HEK293T (cell line): ENCODE data around the gene EPHX1.

Experiments used
- CTCF ChIA-PET: fragments of 350-600 bp; formaldehyde crosslinking; extraction: SDS; loops from one replicate; lab custom pipeline; 2021; ENCODE audit warnings: antibody characterized with exemption, inconsistent platforms; lab: Yijun Ruan, JAX
- POLR2A ChIA-PET: fragments of 350-600 bp; formaldehyde crosslinking; extraction: SDS; loops from one replicate; lab custom pipeline; 2020; ENCODE audit warnings: antibody characterized with exemption, inconsistent platforms; lab: Yijun Ruan, JAX
- DNase-seq: peaks from one replicate; pipeline ENCODE4 v3.0.0; 2012; ENCODE audit warnings: mixed read lengths; ENCODE audit errors: extremely low spot score
- ARNT ChIP-seq: fragments of 450-650 bp; IDR thresholded peaks from 2 replicates; pipeline ENCODE4 v1.6.1; 2017; ENCODE audit warnings: mild to moderate bottlenecking
- BHLHE40 ChIP-seq: fragments of 450-650 bp; IDR thresholded peaks from 2 replicates; pipeline ENCODE4 v1.6.1; 2016; ENCODE audit warnings: mild to moderate bottlenecking, moderate library complexity, borderline replicate concordance
- CTBP1 ChIP-seq: fragments of 450-650 bp; IDR thresholded peaks from 2 replicates; pipeline ENCODE4 v1.6.1; 2016; ENCODE audit warnings: borderline replicate concordance
- ELF4 ChIP-seq: fragments of 450-650 bp; IDR thresholded peaks from 2 replicates; pipeline ENCODE4 v1.6.1; 2017; ENCODE audit warnings: antibody characterized with exemption
- FOXA1 ChIP-seq: fragments of 450-650 bp; IDR thresholded peaks from 2 replicates; pipeline ENCODE4 v1.6.1; 2016; ENCODE audit warnings: mild to moderate bottlenecking
- FOXK2 ChIP-seq: fragments of 450-650 bp; IDR thresholded peaks from 2 replicates; pipeline ENCODE4 v1.6.1; 2016; ENCODE audit warnings: mild to moderate bottlenecking
- FOXM1 ChIP-seq: fragments of 450-650 bp; IDR thresholded peaks from 2 replicates; pipeline ENCODE4 v1.6.1; 2017; ENCODE audit warnings: mild to moderate bottlenecking, borderline replicate concordance
- HDGF ChIP-seq: fragments of 450-650 bp; IDR thresholded peaks from 2 replicates; pipeline ENCODE4 v1.6.1; 2017; ENCODE audit warnings: antibody characterized with exemption, borderline replicate concordance
- L3MBTL2 ChIP-seq: fragments of 450-650 bp; conservative IDR thresholded peaks from 2 replicates; pipeline ENCODE4 v1.6.1; 2016; ENCODE audit warnings: mild to moderate bottlenecking
- LEF1 ChIP-seq: fragments of 450-650 bp; IDR thresholded peaks from 2 replicates; pipeline ENCODE4 v1.6.1; 2017; ENCODE audit warnings: mild to moderate bottlenecking, borderline replicate concordance
- NFRKB ChIP-seq: fragments of 450-650 bp; IDR thresholded peaks from 2 replicates; pipeline ENCODE4 v1.6.1; 2016; ENCODE audit warnings: mild to moderate bottlenecking, moderate library complexity
- SP1 ChIP-seq: fragments of 450-650 bp; IDR thresholded peaks from 2 replicates; pipeline ENCODE4 v1.6.1; 2017
- SUZ12 ChIP-seq: fragments of 450-650 bp; IDR thresholded peaks from 2 replicates; pipeline ENCODE4 v1.6.1; 2016; ENCODE audit warnings: mild to moderate bottlenecking
- TARDBP ChIP-seq: fragments of 450-650 bp; IDR thresholded peaks from 2 replicates; pipeline ENCODE4 v1.6.1; 2016
- ZNF384 ChIP-seq: fragments of 450-650 bp; IDR thresholded peaks from 2 replicates; pipeline ENCODE4 v1.6.1; 2016
- TF ChIP-seq, protein P1 (sequence below): fragments of 450-650 bp; IDR thresholded peaks from 2 replicates; pipeline ENCODE4 v1.6.1; 2016

EPHX1 gene

DNA sequence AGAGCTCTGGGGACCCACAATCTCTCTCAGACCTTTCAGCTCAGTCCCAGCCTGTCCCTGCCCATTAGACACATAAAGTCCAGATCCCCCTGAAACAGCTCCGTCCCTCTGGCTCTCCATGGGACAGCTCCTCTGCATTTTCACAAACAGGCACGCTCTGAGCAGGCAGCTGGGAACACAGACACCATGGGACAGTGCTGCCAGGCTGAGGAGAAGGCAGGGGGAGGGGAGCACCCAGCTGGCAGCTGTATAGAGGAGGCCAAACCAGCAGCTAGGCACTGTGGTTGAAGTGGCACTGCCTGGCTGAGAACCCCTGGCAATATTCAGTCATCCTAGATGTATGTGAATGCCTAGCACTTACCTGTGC, 70.3 kb downstream of the EPHX1 start:
- DNase-seq: no peak
- ChIA-PET POLR2A (interaction anchor here (0.6 to 3.9 kb wide), 5 partner anchors 21 to 440 kb away, joined by 3 to 39 read pairs (median 3); partner anchors contain the start of gene PYCR2), CTCF (interaction anchor here (0.8 to 1.0 kb wide), 2 partner anchors 69 to 108 kb away, joined by 3 to 4 read pairs; no protein-coding TSS in a partner anchor)
- TF ChIP-seq SP1 (no peak), ZNF384 (no peak), NFRKB (no peak), LEF1 (no peak), FOXM1 (no peak), ELF4 (no peak), ARNT (no peak), FOXK2 (no peak), CTBP1 (no peak), HDGF (no peak), FOXA1 (no peak), SUZ12 (no peak), BHLHE40 (no peak), TARDBP (no peak), L3MBTL2 (no peak)
- TF ChIP-seq, protein P1, sequence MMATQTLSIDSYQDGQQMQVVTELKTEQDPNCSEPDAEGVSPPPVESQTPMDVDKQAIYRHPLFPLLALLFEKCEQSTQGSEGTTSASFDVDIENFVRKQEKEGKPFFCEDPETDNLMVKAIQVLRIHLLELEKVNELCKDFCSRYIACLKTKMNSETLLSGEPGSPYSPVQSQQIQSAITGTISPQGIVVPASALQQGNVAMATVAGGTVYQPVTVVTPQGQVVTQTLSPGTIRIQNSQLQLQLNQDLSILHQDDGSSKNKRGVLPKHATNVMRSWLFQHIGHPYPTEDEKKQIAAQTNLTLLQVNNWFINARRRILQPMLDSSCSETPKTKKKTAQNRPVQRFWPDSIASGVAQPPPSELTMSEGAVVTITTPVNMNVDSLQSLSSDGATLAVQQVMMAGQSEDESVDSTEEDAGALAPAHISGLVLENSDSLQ: no peak

DNA sequence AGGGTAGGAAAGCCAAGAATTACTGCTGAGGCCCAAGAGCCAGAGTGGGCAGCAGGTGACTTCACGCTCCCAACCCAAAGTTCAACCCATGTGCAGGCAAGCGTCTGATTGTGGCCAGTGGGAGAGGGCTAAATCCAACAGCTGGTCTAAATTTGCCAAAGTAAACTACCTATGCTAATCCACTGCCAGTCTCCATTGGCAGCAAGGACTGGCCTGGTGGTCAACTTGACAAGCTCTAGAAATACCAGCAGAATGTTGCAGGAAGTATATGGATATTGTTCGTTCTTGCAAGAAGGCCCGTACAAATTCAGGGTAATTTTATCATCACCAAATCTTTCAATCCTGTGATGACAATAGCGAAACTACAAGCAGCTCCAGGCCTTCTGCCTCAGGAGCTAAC, 70.7 kb downstream of the EPHX1 start:
- TF ChIP-seq ELF4 (no peak), LEF1 (no peak), FOXM1 (no peak), SUZ12 (no peak), NFRKB (no peak), ZNF384 (no peak)
- TF ChIP-seq, protein P1: no peak
- ChIA-PET CTCF (interaction anchor here (0.8 to 1.1 kb wide), 3 partner anchors 10 to 107 kb away, joined by 3 to 4 read pairs (median 4); no protein-coding TSS in a partner anchor), POLR2A (interaction anchor here (1.1 to 3.9 kb wide), 9 partner anchors 9 to 119 kb away, joined by 3 to 39 read pairs (median 8); partner anchors contain the start of genes PYCR2, SDE2 and SRP9)
- DNase-seq: no peak

DNA sequence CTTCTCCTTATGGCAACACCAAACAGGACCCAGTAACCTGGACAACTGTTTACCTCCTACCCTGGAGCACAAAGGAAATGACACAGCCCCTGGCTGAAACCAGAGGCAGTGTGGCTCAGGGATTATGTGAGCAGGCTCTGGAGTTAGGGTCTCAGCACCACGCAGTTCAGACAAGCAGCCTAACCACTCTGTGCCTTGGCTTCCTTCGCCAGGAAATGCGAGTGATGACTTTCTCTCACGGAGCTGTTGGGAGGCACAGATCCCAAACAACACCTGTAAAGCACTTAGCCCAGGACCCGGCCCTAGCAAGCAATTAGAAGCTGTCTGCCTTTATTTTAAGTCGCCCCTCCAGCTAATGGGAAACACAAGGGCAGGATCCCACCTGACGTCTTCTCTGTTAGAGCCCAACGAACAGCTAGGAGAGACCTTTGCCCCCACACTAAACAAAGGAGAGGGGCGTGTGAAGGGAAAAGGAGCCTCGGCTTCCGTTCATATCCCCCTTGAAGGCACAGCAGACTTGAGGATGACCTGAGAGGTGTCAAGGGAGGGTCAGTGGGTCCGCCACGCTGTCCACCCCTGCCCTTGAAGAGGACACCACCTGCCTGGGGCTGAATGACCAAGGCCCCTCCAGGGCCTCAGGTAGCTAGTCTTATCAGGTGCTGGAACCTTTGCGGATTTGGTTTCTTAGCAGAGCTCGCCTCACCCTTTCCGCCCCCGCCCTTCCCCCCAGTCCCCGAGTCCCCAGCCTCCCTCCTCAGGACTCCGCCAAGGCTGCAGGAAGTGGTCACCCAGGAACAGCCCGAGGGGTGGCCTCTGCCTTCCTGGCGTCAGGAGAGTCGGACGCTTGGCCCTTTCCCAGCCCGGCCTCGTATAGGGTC, 71.4 kb downstream of the EPHX1 start:
- CTCF ChIA-PET: interaction anchor here (0.8 to 2.1 kb wide), 6 partner anchors 11 to 407 kb away, joined by 3 to 11 read pairs (median 4); partner anchors contain the start of gene SRP9
- no peak for DNase-seq
- POLR2A ChIA-PET: interaction anchor here (1.0 to 3.9 kb wide), 23 partner anchors 9 to 358 kb away, joined by 3 to 39 read pairs (median 4); partner anchors contain the start of genes H3-3A, LEFTY2, PYCR2 and SDE2
- TF ChIP-seq, protein P1: no peak
- TF ChIP-seq FOXA1 (no peak), CTBP1 (no peak), NFRKB (no peak), ZNF384 (no peak)

DNA sequence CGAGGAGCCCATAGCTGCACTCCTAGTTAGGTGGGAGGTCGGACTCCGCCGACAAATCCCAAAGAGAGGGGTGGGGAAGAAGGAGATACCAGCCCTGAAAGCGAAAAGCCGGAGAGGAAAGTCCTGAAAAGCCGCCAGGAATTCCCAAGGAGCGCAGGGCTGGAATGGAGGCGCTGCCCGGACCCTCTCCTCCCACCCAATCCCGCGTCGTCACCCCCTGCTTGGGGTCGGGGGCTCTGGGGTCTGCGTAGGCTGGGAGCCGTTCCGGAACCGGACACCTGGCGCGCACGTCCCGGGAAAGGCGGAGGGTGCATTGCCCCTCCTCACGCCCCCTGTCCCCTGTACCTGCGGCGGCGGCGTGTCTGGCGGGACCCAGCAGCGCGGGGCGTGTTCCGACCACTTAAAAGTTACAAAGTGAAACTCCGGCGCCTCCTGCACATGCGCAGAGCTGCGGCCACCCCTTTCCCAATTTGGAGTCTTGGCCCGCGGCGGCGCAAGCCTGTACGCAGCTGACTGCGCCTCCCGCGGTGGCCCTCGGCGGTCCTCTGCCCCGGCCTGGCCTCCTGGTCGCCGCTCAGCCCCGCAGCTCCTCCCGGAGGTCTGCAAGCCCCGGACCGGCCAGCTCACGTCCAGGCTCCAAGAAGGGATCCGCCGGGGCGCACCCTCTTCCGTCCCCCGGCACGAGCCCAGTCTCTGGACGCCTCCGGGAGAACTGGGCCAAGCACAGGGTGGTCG, 72.2 kb downstream of the EPHX1 start, which contains the start of gene TMEM63A:
Gene TMEM63A (minus strand): TSS at position 422 of the 735 bp plus-strand sequence. CDS start 4,800 bp downstream, outside the sequence.
- POLR2A ChIA-PET: interaction anchor here (0.7 to 3.9 kb wide), 36 partner anchors 9 to 458 kb away, joined by 3 to 39 read pairs (median 4); partner anchors contain the start of genes EPHX1, H3-3A, LEFTY2 and PYCR2
- TF ChIP-seq L3MBTL2: peak; percentile 75
- TF ChIP-seq ZNF384: no peak
- DNase-seq: peak; percentile 98
- CTCF ChIA-PET: interaction anchor here (0.7 to 2.1 kb wide), 7 partner anchors 11 to 407 kb away, joined by 3 to 11 read pairs (median 3); partner anchors contain the start of gene SRP9

DNA sequence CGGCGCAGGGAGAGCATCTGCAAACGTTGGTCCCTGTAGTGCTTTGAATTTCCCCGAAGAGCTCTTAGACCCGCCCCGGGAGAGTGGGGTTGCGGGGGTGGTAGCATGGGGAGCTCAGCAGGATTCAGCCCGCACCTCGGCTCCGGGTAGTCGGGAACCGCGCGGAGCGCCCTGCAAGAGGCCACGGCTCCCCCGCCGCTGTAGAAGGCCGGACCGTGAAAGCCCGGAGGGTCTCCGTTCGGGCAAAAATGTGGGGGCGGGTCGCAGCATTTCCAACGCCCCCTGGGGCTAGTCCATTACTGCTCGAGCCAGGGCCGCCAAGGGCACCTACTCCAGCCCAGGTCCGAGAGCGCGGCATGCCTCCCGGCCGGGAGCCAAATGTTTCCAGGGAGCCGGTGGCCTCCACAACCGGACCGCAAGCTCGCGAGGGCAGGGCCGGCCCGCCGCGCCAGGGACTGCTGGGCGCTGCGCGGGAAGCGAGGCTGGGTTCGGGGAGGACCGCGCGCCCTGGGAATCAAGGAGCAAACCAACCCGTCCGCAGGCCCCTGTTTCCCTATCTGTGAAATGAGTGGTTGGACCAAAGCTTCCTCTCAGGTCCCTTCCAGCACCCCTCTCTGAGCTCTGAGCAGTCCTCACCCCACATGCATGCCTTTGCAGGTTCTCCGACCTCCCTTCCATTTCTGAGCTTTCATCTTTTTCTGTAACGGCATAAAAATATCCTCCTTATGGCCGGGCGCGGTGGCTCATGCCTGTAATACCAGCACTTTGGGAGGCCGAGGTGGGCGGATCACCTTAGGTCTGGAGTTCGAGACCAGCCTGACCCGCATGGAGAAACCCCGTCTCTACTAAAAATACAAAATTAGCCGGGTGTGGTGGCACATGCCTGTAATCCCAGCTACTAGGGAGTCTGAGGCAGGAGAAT, 73.0 kb downstream of the EPHX1 start:
- DNase-seq: peak; percentile 60
- POLR2A ChIA-PET: interaction anchor here (0.7 to 3.9 kb wide), 33 partner anchors 8 to 459 kb away, joined by 3 to 39 read pairs (median 4); partner anchors contain the start of genes EPHX1, H3-3A, LEFTY2 and PYCR2
- TF ChIP-seq LEF1 (peak; percentile 66; the same call in 1 of the 2 replicates), HDGF (no peak), L3MBTL2 (peak; percentile 8)
- CTCF ChIA-PET: interaction anchor here (0.7 to 2.1 kb wide), 7 partner anchors 10 to 408 kb away, joined by 3 to 11 read pairs (median 4); no protein-coding TSS in a partner anchor
